PC-9 (cell line): Measurements from ENCODE around the gene SLMAP. TPM values are rescaled to one million over a fixed set of nuclear protein-coding genes. Genes with fewer than 3 reads are reported as not detected.

ENCODE experiments used
- BruUV-seq: library from RNA; stranded (reverse); fragments of 400-500 nt; replicated peaks from 2 replicates; lab custom pipeline; 2021; lab: Mats Ljungman, UMichigan
- CTCF ChIA-PET: fragments of 300-600 bp; sonication (Branson Sonifier 250); formaldehyde crosslinking; loops from one replicate; lab custom pipeline; 2022; ENCODE audit warnings: antibody characterized with exemption; lab: Charles Lee
- POLR2A ChIA-PET: fragments of 300-600 bp; sonication (Branson Sonifier 250); formaldehyde crosslinking; loops from one replicate; lab custom pipeline; 2022; ENCODE audit warnings: antibody characterized with exemption; ENCODE audit not compliant: unreplicated experiment; lab: Charles Lee
- DNase-seq, 2 experiments: peaks; one replicate each; pipeline versions ENCODE4 v3.0.0 to v3.0.0-alpha.2; 2015 to 2022; ENCODE audit warnings: mixed read lengths in 1 of 2
- H2AFZ ChIP-seq: fragments of 200-600 bp; sonication (generic); 2 replicates; pipeline ENCODE4 v1.8.1; 2017; ENCODE audit warnings: antibody characterized with exemption
- H3F3A ChIP-seq: fragments of 200-600 bp; sonication (generic); 2 replicates; pipeline ENCODE4 v1.8.1; 2017; ENCODE audit warnings: antibody characterized with exemption, mild to moderate bottlenecking, low read depth; ENCODE audit not compliant: insufficient read depth
- H3K27ac ChIP-seq: fragments of 200-600 bp; sonication (generic); 2 replicates; pipeline ENCODE4 v1.6.1; 2016; ENCODE audit warnings: mixed run types
- H3K27me3 ChIP-seq: fragments of 200-600 bp; sonication (generic); 2 replicates; pipeline ENCODE4 v1.6.1; 2016; ENCODE audit warnings: low read depth, mixed run types; ENCODE audit not compliant: insufficient read depth
- H3K36me3 ChIP-seq: fragments of 200-600 bp; sonication (generic); 2 replicates; pipeline ENCODE4 v1.6.1; 2016; ENCODE audit warnings: low read depth, mixed run types
- H3K4me1 ChIP-seq: fragments of 200-600 bp; sonication (generic); replicated peaks from 2 replicates; pipeline ENCODE4 v1.6.1; 2016; ENCODE audit warnings: mixed run types; ENCODE audit not compliant: insufficient read depth
- H3K4me2 ChIP-seq: fragments of 200-600 bp; sonication (generic); 2 replicates; pipeline ENCODE4 v1.6.1; 2017; ENCODE audit warnings: mixed run types
- H3K4me3 ChIP-seq: fragments of 200-600 bp; sonication (generic); 2 replicates; pipeline ENCODE4 v1.6.1; 2016; ENCODE audit warnings: mixed run types
- H3K79me2 ChIP-seq: fragments of 200-600 bp; sonication (generic); 2 replicates; pipeline ENCODE4 v1.6.1; 2017; ENCODE audit warnings: low read depth, mixed run types
- H3K9me2 ChIP-seq: fragments of 200-600 bp; sonication (generic); 2 replicates; pipeline ENCODE4 v1.8.1; 2017; ENCODE audit warnings: mild to moderate bottlenecking; ENCODE audit not compliant: insufficient read depth
- H3K9me3 ChIP-seq: fragments of 200-600 bp; sonication (generic); 2 replicates; pipeline ENCODE4 v1.8.1; 2016; ENCODE audit warnings: low read depth; ENCODE audit not compliant: insufficient read depth
- H4K20me1 ChIP-seq: fragments of 200-600 bp; sonication (generic); 2 replicates; pipeline ENCODE4 v1.8.1; 2017; ENCODE audit not compliant: insufficient read depth
- EZH2 ChIP-seq: fragments of 200-600 bp; sonication (generic); IDR thresholded peaks from 2 replicates; pipeline ENCODE4 v1.8.0; 2017; ENCODE audit warnings: antibody characterized with exemption, low read depth
- intact Hi-C: fragments of 100-400 bp; cut with micrococcal nuclease; formaldehyde crosslinking; loops from one replicate; pipeline ENCODE4 v1.10.0; 2022; ENCODE audit not compliant: unreplicated experiment
- total RNA-seq: library from RNA; stranded (reverse); gene quantifications from 2 replicates; pipeline ENCODE4 v1.2.3, GENCODE V29; 2021
- TF ChIP-seq, protein P1 (sequence below): fragments of 200-600 bp; sonication (generic); conservative IDR thresholded peaks from 2 replicates; pipeline ENCODE4 v1.6.1; 2017; ENCODE audit warnings: mixed run types, antibody characterized with exemption, mild to moderate bottlenecking, moderate library complexity

Gene SLMAP
- total RNA-seq, 1 experiment from 2014 or later, result 119 TPM

DNA sequence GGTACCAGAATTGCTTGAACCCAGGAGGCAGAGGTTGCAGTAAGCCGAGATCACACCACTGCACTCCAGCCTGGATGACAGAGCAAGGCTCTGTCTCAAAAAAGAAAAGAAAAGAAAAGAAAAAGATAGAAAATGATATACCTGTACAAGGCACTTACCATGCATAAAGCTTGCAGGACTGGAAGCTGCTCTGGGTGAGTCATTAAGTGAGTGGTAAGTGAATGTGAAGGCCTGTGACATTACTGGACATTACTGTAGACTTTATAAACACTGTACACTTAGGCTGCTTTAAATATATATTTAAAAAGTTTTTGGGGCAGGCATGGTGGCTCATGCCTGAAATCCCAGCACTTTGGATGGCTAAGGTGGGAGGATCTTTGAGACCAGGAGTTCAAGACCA, 99.2 kb downstream of the SLMAP start:
- DNase-seq, result no peak
- intact Hi-C loops, result loop anchor here (10.0 kb wide), 1 partner anchor 850 kb away; no protein-coding TSS in a partner anchor
- peaks cover 16% of the 10 kb centered on the region; the same call in 1 of the 2 replicates for H3F3A ChIP-seq
- BruUV-seq, result no TSS peak
- H3K27ac ChIP-seq, result no peak overlapping the region
- ChIA-PET POLR2A (interaction anchor here (0.6 to 0.7 kb wide), 3 partner anchors 14 to 418 kb away, joined by 3 to 14 read pairs (median 9); no protein-coding TSS in a partner anchor), CTCF (no interaction called here)
- no peaks in the 10 kb centered on the region for H3K4me1 ChIP-seq
- no peaks in the 10 kb centered on the region for H3K79me2 ChIP-seq
- H3K9me3 ChIP-seq, result no peaks in the 10 kb centered on the region
- H3K9me2 ChIP-seq, result no peaks in the 10 kb centered on the region
- no peaks in the 10 kb centered on the region; the same call in 1 of the 2 replicates for H4K20me1 ChIP-seq
- no peak overlapping the region for H2AFZ ChIP-seq
- peaks cover 10% of the 10 kb centered on the region for H3K36me3 ChIP-seq
- TF ChIP-seq EZH2, result no peak
- TF ChIP-seq, protein P1, sequence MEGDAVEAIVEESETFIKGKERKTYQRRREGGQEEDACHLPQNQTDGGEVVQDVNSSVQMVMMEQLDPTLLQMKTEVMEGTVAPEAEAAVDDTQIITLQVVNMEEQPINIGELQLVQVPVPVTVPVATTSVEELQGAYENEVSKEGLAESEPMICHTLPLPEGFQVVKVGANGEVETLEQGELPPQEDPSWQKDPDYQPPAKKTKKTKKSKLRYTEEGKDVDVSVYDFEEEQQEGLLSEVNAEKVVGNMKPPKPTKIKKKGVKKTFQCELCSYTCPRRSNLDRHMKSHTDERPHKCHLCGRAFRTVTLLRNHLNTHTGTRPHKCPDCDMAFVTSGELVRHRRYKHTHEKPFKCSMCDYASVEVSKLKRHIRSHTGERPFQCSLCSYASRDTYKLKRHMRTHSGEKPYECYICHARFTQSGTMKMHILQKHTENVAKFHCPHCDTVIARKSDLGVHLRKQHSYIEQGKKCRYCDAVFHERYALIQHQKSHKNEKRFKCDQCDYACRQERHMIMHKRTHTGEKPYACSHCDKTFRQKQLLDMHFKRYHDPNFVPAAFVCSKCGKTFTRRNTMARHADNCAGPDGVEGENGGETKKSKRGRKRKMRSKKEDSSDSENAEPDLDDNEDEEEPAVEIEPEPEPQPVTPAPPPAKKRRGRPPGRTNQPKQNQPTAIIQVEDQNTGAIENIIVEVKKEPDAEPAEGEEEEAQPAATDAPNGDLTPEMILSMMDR, result no peak
- no peak overlapping the region for H3K4me2 ChIP-seq
- no peaks in the 10 kb centered on the region for H3K27me3 ChIP-seq
- H3K4me3 ChIP-seq, result no peak overlapping the region

DNA sequence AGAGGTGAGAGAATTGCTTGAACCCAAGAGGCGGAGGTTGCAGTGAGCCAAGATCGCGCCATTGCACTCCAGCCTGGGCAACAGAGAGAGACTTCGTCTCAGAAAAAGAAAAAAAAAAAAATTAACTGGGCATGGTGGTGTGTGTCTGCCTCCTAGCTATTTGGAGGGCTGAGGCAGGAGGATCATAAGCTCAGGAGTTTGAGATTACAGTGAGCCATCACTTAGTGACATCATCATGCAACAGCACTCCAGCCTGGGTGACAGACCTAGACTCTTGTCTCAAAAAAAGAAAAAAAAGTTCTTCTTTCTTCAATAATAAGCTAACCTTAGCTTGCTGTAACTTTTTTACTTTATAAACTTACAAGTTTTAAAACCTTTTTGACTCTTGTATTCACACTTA, 99.8 kb downstream of the SLMAP start:
- no peak overlapping the region for H2AFZ ChIP-seq
- POLR2A ChIA-PET, result interaction anchor here (0.6 to 0.7 kb wide), 3 partner anchors 65 to 418 kb away, joined by 7 to 14 read pairs (median 9); no protein-coding TSS in a partner anchor
- no peak overlapping the region for H3K27ac ChIP-seq
- H4K20me1 ChIP-seq, result no peaks in the 10 kb centered on the region; the same call in 1 of the 2 replicates
- no peaks in the 10 kb centered on the region for H3K9me3 ChIP-seq
- H3K79me2 ChIP-seq, result no peaks in the 10 kb centered on the region
- H3K4me1 ChIP-seq, result no peaks in the 10 kb centered on the region
- peaks cover 13% of the 10 kb centered on the region for H3K36me3 ChIP-seq
- TF ChIP-seq EZH2, result no peak
- TF ChIP-seq, protein P1, result no peak
- no peak for DNase-seq
- CTCF ChIA-PET, result interaction anchor here (0.6 to 0.8 kb wide), 2 partner anchors 93 to 686 kb away, joined by 3 to 6 read pairs; no protein-coding TSS in a partner anchor
- no peak overlapping the region for H3K4me2 ChIP-seq
- no peaks in the 10 kb centered on the region for H3K9me2 ChIP-seq
- no peak overlapping the region for H3K4me3 ChIP-seq
- H3F3A ChIP-seq, result peaks cover 13% of the 10 kb centered on the region; the same call in 1 of the 2 replicates
- BruUV-seq, result no TSS peak
- H3K27me3 ChIP-seq, result no peaks in the 10 kb centered on the region
- intact Hi-C loops, result loop anchor here (10.0 kb wide), 1 partner anchor 851 kb away; no protein-coding TSS in a partner anchor

DNA sequence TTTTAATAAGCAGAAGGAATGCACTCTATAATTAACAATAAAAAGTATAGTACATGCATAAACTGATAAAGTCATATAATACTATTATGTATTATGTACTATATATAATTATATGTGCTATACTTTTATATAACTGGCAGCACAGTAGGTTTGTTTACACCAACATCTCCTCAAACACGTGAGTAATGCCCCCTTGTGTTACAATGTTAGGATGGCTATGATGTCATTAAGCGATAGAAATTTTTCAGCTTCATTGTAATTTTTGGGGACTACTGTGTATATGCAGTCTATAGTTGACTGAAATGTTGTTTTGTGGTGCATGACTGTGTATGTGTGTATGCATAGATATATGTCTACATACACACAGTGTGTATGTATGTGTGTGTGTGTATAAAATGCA, 100.6 kb downstream of the SLMAP start:
- ChIA-PET CTCF (interaction anchor here (0.6 to 0.8 kb wide), 2 partner anchors 93 to 687 kb away, joined by 3 to 6 read pairs; no protein-coding TSS in a partner anchor), POLR2A (interaction anchor here (0.6 kb wide), 1 partner anchor 264 kb away, joined by 12 read pairs; no protein-coding TSS in a partner anchor)
- intact Hi-C loops, result loop anchor here (10.0 kb wide), 1 partner anchor 852 kb away; no protein-coding TSS in a partner anchor
- H3K36me3 ChIP-seq, result peaks cover 19% of the 10 kb centered on the region
- H3K4me2 ChIP-seq, result no peak overlapping the region
- BruUV-seq, result no TSS peak
- no peaks in the 10 kb centered on the region for H3K4me1 ChIP-seq
- no peaks in the 10 kb centered on the region; the same call in 1 of the 2 replicates for H4K20me1 ChIP-seq
- H3K27me3 ChIP-seq, result no peaks in the 10 kb centered on the region
- no peaks in the 10 kb centered on the region for H3K9me2 ChIP-seq
- H3K27ac ChIP-seq, result no peak overlapping the region
- DNase-seq, result no peak
- H2AFZ ChIP-seq, result no peak overlapping the region
- no peaks in the 10 kb centered on the region for H3K9me3 ChIP-seq
- no peaks in the 10 kb centered on the region for H3K79me2 ChIP-seq
- TF ChIP-seq, protein P1, result peak; percentile 23; the same call in 1 of the 2 replicates
- no peak for TF ChIP-seq EZH2
- peaks cover 11% of the 10 kb centered on the region; the same call in 1 of the 2 replicates for H3F3A ChIP-seq
- H3K4me3 ChIP-seq, result no peak overlapping the region
